GM18519 (cell line): ENCODE measurements around the gene KCNE1.
"Not testable (repeated sequence)": the region's sequence is repeated elsewhere in the genome, so short reads cannot be mapped to it uniquely, and the experiment has no call there.

Experiments used
- ATAC-seq: cut with Tn5 transposase; IDR thresholded peaks from one replicate; pipeline ENCODE4 v1.9.1; 2021; ENCODE audit warnings: mild to moderate bottlenecking, moderate library complexity; ENCODE audit not compliant: unreplicated experiment, low FRiP score

KCNE1 gene

GRCh38 chr21:34517039-34517438 is 5.0 kb upstream of the KCNE1 start:
- ATAC-seq, result no peak

- no peak for ATAC-seq
Observed at GRCh38 chr21:34514576-34515115, 2.6 kb upstream of the KCNE1 start.

DNA sequence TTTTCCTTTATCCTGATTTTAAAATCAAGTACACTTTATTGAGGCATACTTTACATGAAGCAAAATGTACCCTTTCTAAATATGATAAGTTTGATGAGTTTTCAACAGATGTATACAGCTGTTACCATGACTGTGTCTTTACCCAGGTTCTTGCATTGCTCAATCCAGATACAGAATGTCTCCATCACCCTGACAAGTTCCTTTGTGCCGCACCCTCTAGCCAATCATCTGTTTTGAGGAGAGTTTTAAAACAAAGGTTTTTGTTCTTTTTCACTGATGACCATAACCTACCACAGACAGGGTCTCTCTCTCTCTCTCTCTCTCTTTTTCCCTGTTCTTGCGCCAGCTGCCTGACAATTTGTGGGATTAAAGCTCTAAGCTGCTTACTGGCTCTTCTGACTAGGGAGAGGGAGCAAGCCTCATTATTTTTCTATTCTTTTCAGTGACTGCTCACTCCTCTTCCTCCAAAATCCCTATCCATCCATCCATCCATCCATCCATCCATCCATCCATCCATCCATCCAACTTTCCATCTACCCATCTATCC is 1.2 kb upstream of the KCNE1 start:
- no peak for ATAC-seq

DNA sequence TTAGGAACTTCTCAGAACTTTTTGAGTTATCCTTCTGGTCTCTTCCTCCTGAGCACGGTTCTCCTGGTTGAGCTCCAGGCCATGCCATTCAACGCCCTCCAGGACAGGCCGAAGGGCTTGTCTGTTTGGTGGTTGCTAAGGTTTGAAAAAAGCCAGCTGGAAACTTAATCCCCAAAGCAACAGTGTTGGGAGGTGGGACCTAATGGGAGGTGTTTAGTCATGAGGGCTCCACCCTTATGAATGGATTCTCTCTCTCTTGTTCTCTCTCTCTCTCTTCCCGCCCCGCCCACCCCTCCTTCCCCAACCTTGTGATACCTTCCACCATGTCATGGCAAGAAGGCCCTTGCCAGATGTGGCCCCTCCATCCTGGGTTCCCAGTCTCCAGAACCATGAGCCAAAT is 829 bp downstream of the KCNE1 start:
- no peak for ATAC-seq

- ATAC-seq, result no peak
Observed at GRCh38 chr21:34510148-34511142, 1.6 kb downstream of the KCNE1 start.

DNA sequence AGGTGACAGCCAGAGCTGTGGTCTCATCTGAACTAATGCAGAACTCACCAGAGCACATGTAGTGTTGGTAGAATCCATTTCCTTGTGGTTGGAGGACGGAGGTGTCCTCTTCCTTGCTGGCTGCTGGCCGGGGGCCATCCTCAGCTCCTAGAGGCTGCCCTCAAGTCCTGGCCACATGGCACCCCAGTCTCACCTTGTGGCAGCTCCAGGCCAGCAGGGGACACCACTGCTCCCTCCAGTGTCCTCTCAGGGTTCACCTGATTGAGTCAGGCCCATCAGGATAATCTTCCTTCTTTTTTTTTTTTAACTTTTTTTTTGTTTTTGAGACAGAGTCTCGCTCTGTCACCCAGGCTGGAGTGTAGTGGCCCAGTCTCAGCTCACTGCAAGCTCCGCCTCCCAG is 2.9 kb downstream of the KCNE1 start:
- ATAC-seq, result no peak

DNA sequence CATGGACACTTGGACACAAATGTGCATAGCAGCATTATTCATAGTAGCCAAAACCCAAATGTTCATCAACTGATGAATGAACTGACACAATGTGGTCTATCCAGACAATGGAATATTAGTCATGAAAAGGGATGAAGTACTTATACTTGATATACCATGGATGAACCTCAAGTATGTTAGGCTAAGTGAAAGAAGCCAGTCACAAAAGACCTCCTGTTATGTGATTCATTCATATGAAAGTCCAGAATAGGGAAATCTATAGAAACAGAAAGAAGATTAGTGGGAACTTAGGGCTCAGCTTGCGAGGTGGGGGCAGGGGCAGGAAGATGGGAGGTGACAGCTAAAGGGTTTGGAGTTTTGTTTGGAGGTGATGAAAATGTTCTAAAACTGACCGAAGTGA is 7.4 kb downstream of the KCNE1 start:
- ATAC-seq, result no peak

- ATAC-seq, result no peak
Observed at GRCh38 chr21:34502480-34503106, 9.4 kb downstream of the KCNE1 start.

DNA sequence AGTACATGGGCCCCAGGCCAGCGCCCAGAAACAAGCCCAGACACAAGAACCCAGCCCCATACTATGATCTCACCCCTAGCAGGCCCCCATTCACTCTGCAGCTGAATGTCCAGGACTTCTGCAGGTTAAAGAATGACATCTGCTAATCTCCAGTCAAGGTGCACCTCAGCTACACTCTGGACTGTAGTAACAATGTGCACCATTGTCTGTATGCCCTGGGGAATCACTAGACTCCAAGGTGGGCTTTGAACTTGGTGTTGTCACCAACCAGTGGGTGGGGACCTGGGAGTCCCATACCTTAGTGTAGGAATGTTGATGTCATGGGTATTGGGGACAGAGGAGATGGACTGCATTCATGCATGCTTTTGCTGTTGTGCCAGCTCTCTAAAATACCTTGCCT is 10.3 kb downstream of the KCNE1 start:
- ATAC-seq, result no peak

GRCh38 chr21:34500191-34500590 is 11.8 kb downstream of the KCNE1 start:
- ATAC-seq, result no peak

- no peak for ATAC-seq
Observed at GRCh38 chr21:34499116-34499515, 12.9 kb downstream of the KCNE1 start.

- no peak for ATAC-seq
Observed at GRCh38 chr21:34498623-34499022, 13.4 kb downstream of the KCNE1 start.

DNA sequence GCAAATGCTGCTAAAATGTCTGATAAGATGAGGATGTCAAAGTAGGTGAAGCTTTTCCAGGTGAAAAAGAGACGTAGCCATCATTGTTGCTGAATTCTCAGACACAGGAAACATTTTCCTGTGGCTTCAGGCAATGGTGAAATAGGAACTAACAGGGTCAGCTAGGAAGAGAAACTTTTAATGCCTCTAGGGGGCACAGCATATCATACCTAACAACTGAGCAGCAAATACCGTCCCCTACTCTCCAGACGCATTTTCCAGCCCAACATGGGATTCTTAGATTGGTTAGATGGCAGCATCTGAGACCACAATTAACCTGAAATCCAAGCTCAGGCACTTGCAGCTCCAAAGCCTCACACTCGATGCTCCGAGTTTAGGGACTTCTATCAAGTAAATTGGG is 28.2 kb downstream of the KCNE1 start:
- not testable (repeated sequence) for ATAC-seq

- not testable (repeated sequence) for ATAC-seq
Observed at GRCh38 chr21:34483435-34483834, 28.6 kb downstream of the KCNE1 start.

DNA sequence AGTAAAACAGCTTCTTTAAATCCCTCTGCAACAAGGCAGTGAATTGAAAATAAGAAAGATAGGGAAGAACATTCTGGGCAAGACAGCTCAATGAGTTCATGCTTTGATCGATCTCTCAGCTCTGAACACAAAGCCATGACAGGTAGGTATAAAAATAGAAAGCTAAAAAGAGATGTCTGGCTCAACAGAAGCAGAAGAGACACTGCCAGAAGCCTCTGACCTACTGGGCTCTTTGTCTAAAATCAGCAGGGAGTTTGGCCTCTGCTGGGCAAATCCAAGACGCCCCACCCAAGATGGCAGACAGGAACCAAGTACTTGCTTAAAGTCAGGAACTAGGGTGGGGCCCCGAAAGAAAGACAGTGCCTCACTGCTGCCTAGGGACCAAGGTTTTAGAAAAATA is 44.7 kb downstream of the KCNE1 start:
- not testable (repeated sequence) for ATAC-seq

- ATAC-seq, result not testable (repeated sequence)
Observed at GRCh38 chr21:34459426-34459825, 52.6 kb downstream of the KCNE1 start.

DNA sequence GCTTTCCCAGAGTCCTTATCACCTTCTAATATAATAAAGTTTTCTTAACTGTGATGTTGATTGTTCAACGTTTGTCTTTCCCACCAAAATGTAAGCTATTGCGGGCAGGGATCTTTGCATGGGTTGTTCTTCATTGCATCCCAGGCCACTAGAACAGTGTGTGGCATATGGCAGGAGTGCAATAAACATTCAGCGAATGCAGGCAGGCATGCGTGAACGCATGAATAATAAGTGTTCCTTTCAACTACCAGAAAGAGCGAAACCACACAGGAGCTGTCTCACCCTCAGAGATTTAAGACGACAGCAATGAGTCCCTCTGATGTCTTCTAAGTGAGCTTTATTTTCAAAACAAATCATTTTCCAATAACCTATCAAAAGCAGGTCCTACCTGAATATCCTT is 53.7 kb downstream of the KCNE1 start:
- ATAC-seq, result not testable (repeated sequence)

- not testable (repeated sequence) for ATAC-seq
Observed at GRCh38 chr21:34456180-34456579, 55.8 kb downstream of the KCNE1 start.

DNA sequence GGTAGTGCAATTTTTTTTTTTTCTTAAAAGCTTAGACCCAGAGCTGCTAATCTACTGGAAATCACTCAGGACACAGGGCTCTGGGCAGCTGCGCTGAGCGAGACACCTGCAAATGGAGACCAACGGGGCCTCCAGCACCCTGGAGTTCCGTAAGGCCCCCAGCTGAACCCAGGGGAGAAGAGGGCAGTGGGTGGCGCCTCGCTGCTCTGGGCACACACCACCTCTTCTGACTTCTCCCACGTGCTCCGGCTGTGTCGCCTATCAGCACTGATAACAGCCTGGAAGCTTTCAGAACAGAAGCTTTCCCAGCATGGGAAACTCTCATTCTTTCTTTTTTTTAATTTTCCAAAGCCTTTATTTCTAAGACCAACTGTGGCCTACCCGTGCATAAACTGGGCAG is 56.4 kb downstream of the KCNE1 start:
- ATAC-seq, result not testable (repeated sequence)

- ATAC-seq, result not testable (repeated sequence)
Observed at GRCh38 chr21:34447018-34447417, 65.0 kb downstream of the KCNE1 start.

DNA sequence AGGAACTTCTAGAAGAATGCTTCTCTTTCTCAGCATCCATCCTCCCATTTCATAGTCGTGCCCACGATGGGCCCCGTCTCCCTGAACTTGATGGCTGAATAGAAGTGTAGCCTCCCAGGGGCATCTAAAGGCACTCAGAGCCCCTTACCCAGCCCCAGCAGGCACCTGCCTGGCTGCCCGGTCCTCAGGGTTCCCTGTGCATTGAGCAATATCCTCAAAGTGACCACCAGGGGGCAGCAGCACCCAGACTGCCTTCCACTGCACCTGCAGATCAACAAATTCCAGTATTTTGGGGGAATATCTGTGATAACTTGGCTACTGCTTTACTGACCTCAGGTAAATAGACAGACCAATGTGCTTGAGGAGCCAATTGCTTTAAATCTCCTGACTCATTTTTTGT is 68.5 kb downstream of the KCNE1 start:
- not testable (repeated sequence) for ATAC-seq
